Keratinocyte (primary cell): Measurements from ENCODE around the gene ASF1B. TPM values are rescaled to one million over a fixed set of nuclear protein-coding genes. Genes with fewer than 3 reads are reported as not detected.

Source experiments
- DNase-seq: peaks from one replicate; pipeline ENCODE4 v3.0.0-alpha.2; 2011; ENCODE audit warnings: low read depth, missing footprints, low spot score
- FAIRE-seq: peaks from 2 replicates; lab custom pipeline; 2011; peaks lifted over from hg19 to GRCh38; lab: Jason Lieb, UNC
- H2AFZ ChIP-seq: 2 replicates; pipeline ENCODE4 v1.6.0; 2012; ENCODE audit warnings: low read length, control low read depth, inconsistent platforms; ENCODE audit not compliant: control insufficient read depth
- H3K27ac ChIP-seq: 2 replicates; pipeline ENCODE4 v1.5.1; 2011; ENCODE audit warnings: low read length; ENCODE audit not compliant: control insufficient read depth, insufficient read depth
- H3K27me3 ChIP-seq: 3 replicates; pipeline ENCODE4 v1.6.0; 2011; ENCODE audit warnings: low read length; ENCODE audit not compliant: control insufficient read depth, insufficient read depth; ENCODE audit errors: extremely low read depth
- H3K36me3 ChIP-seq, 2 experiments: 2 replicates in 1 of 2; 3 replicates in 1 of 2; pipeline ENCODE4 v1.5.1; 2011; ENCODE audit warnings: low read length in 2 of 2, mild to moderate bottlenecking in 1 of 2; ENCODE audit not compliant: control insufficient read depth in 2 of 2, insufficient read depth in 2 of 2; ENCODE audit errors: extremely low read depth in 1 of 2
- H3K4me1 ChIP-seq: 3 replicates; pipeline ENCODE4 v1.5.1; 2011; ENCODE audit warnings: low read length; ENCODE audit not compliant: control insufficient read depth, insufficient read depth; ENCODE audit errors: extremely low read depth
- H3K4me2 ChIP-seq: 3 replicates; pipeline ENCODE4 v1.6.0; 2011; ENCODE audit warnings: low read depth, low read length; ENCODE audit not compliant: control insufficient read depth, insufficient read depth; ENCODE audit errors: extremely low read depth
- H3K4me3 ChIP-seq, 3 experiments: fragments of 200-600 bp in 1 of 3; sonication (generic) in 1 of 3; 2 replicates in 2 of 3; 3 replicates in 1 of 3; pipeline ENCODE4 v1.5.1; 2011 to 2016; ENCODE audit warnings: low read length in 3 of 3, mild to moderate bottlenecking in 3 of 3, control low read depth in 2 of 3, inconsistent platforms in 1 of 3, low read depth in 1 of 3, mixed read lengths in 1 of 3, mixed run types in 1 of 3, moderate library complexity in 1 of 3; ENCODE audit not compliant: control insufficient read depth in 2 of 3, insufficient read depth in 2 of 3; ENCODE audit errors: extremely low read depth in 1 of 3
- H3K79me2 ChIP-seq: 2 replicates; pipeline ENCODE4 v1.6.0; 2012; ENCODE audit warnings: low read length; ENCODE audit not compliant: control insufficient read depth, insufficient read depth
- H3K9ac ChIP-seq: 3 replicates; pipeline ENCODE4 v1.6.0; 2011; ENCODE audit warnings: low read length; ENCODE audit not compliant: control insufficient read depth, insufficient read depth; ENCODE audit errors: extremely low read depth
- H3K9me1 ChIP-seq: 3 replicates; pipeline ENCODE4 v1.6.0; 2011; ENCODE audit warnings: low read length; ENCODE audit not compliant: control insufficient read depth, insufficient read depth; ENCODE audit errors: extremely low read depth
- H3K9me3 ChIP-seq: 2 replicates; pipeline ENCODE4 v1.5.1; 2012; ENCODE audit warnings: low read depth, low read length; ENCODE audit not compliant: control insufficient read depth
- H4K20me1 ChIP-seq: 3 replicates; pipeline ENCODE4 v1.6.0; 2011; ENCODE audit warnings: low read length; ENCODE audit not compliant: control insufficient read depth, insufficient read depth; ENCODE audit errors: extremely low read depth
- CTCF ChIP-seq, 3 experiments: IDR thresholded peaks in 1 of 3; conservative IDR thresholded peaks in 1 of 3; optimal IDR thresholded peaks in 1 of 3; 2 replicates in 2 of 3; 3 replicates in 1 of 3; pipeline versions ENCODE3 to v1.5.1; 2011; ENCODE audit warnings: low read length in 3 of 3, mild to moderate bottlenecking in 3 of 3, moderate library complexity in 2 of 3, control low read depth in 1 of 3, inconsistent platforms in 1 of 3; ENCODE audit not compliant: insufficient read depth in 2 of 3; ENCODE audit errors: extremely low read depth in 1 of 3
- EZH2 ChIP-seq: IDR thresholded peaks from one replicate; pipeline ENCODE4 v1.6.1; 2012; ENCODE audit warnings: inconsistent platforms, mild to moderate bottlenecking, low read length, moderate library complexity
- dilution Hi-C: fragments of 300-500 bp; cut with MboI; formaldehyde crosslinking; loops from one replicate; pipeline ENCODE4 v1.7.0; 2020; ENCODE audit warnings: low sequenced_read_pairs; ENCODE audit not compliant: extremely low pct_ligation_motif_present
- polyA plus RNA-seq, 5 experiments: library from polyadenylated mRNA; depleted of rRNA in 3 of 5; stranded (reverse) in 3 of 5; stranded (forward) in 1 of 5; unstranded in 1 of 5; fragments of >200 nt; gene quantifications; 1 replicate in 1 of 5; 2 replicates in 3 of 5; 3 replicates in 1 of 5; pipeline versions ENCODE4 v1.2.1 to v1.2.3, GENCODE V29; 2011 to 2012; ENCODE audit warnings: missing spikeins in 2 of 5, low read depth in 1 of 5, low replicate concordance in 1 of 5

ASF1B gene
- polyA plus RNA-seq, 1 donor (not counting 4 experiments of a cell fraction or from before 2014, with no cell fraction given) = 7.8 TPM

- no peak overlapping the region for H3K9ac ChIP-seq
- H3K4me1 ChIP-seq = no peaks in the 10 kb centered on the region
- peaks cover 0 to 4% of the 10 kb centered on the region in 2 experiments for H3K36me3 ChIP-seq
- no peaks in the 10 kb centered on the region for H3K9me1 ChIP-seq
- H3K4me3 ChIP-seq = no peak overlapping the region
- dilution Hi-C loops = no loop called here
- H3K4me2 ChIP-seq = no peak overlapping the region
- no peaks in the 10 kb centered on the region for H3K9me3 ChIP-seq
- DNase-seq (no peak), FAIRE-seq (no peak)
- no peaks in the 10 kb centered on the region for H3K27me3 ChIP-seq
- no peaks in the 10 kb centered on the region for H3K79me2 ChIP-seq
- TF ChIP-seq EZH2 = no peak
- no peak for TF ChIP-seq CTCF (optimal IDR thresholded peaks at IDR 0.05 in 1 of 3, IDR thresholded peaks at IDR 0.05 in 1 of 3, conservative IDR thresholded peaks at IDR 0.05 in 1 of 3; ENCODE audit: extremely low read depth in 1 of 3, insufficient read depth in 2 of 3, low read length in 3 of 3)
- H4K20me1 ChIP-seq = no peaks in the 10 kb centered on the region
- no peak overlapping the region for H2AFZ ChIP-seq
- no peak overlapping the region for H3K27ac ChIP-seq
Observed at GRCh38 chr19:14155371-14155770, 19.0 kb upstream of the ASF1B start.

GRCh38 chr19:14152713-14153112 lies 16.3 kb upstream of the ASF1B start:
- peaks cover 3% of the 10 kb centered on the region for H3K4me1 ChIP-seq
- H3K79me2 ChIP-seq = no peaks in the 10 kb centered on the region
- H3K4me2 ChIP-seq = no peak overlapping the region
- H4K20me1 ChIP-seq = no peaks in the 10 kb centered on the region
- H3K9me3 ChIP-seq = no peaks in the 10 kb centered on the region
- peaks cover 0 to 4% of the 10 kb centered on the region in 2 experiments for H3K36me3 ChIP-seq
- H3K27ac ChIP-seq = no peak overlapping the region
- H3K9me1 ChIP-seq = no peaks in the 10 kb centered on the region
- no peak overlapping the region for H3K9ac ChIP-seq
- no peaks in the 10 kb centered on the region for H3K27me3 ChIP-seq
- TF ChIP-seq CTCF (optimal IDR thresholded peaks at IDR 0.05 in 1 of 3, IDR thresholded peaks at IDR 0.05 in 1 of 3, conservative IDR thresholded peaks at IDR 0.05 in 1 of 3; ENCODE audit: extremely low read depth in 1 of 3, insufficient read depth in 2 of 3, low read length in 3 of 3) (no peak), EZH2 (no peak)
- FAIRE-seq (no peak), DNase-seq (no peak)
- no peak overlapping the region for H3K4me3 ChIP-seq
- dilution Hi-C loops = no loop called here
- H2AFZ ChIP-seq = no peak overlapping the region
